HL-60 (cell line): ENCODE results near the gene FCHSD2.
"Not testable (repeated sequence)": the region's sequence is repeated elsewhere in the genome, so short reads cannot be mapped to it uniquely, and the experiment has no call there.

ENCODE experiments used
- DNase-seq, 2 experiments: peaks; one replicate each; pipeline ENCODE4 v3.0.0-alpha.2; 2010 to 2020; ENCODE audit warnings: low read depth in 1 of 2, low spot score in 1 of 2
- H3K27ac ChIP-seq: fragments of 250-450 bp; sonication (Bioruptor Pico); replicated peaks from 2 replicates; pipeline ENCODE4 v1.5.1; 2020; ENCODE audit warnings: mild to moderate bottlenecking, moderate library complexity
- H3K27me3 ChIP-seq: fragments of 250-450 bp; sonication (Bioruptor Pico); 2 replicates; pipeline ENCODE4 v1.5.1; 2021; ENCODE audit warnings: mild to moderate bottlenecking, moderate library complexity; ENCODE audit not compliant: insufficient read depth, poor library complexity, severe bottlenecking
- H3K4me3 ChIP-seq: replicated peaks from 2 replicates; pipeline ENCODE4 v1.5.1; 2011; ENCODE audit warnings: mild to moderate bottlenecking, control low read depth, low read length; ENCODE audit not compliant: insufficient read depth
- GABPA ChIP-seq: IDR thresholded peaks from 2 replicates; pipeline ENCODE4 v1.6.1; 2012; ENCODE audit warnings: low read depth
- POLR2AphosphoS5 ChIP-seq: IDR thresholded peaks from 2 replicates; pipeline ENCODE4 v1.6.1; 2012; ENCODE audit warnings: low read depth
- SPI1 ChIP-seq: IDR thresholded peaks from 2 replicates; pipeline ENCODE4 v1.6.1; 2012; ENCODE audit warnings: low read depth, mild to moderate bottlenecking, borderline replicate concordance
- TF ChIP-seq, protein P1 (sequence below): IDR thresholded peaks from one replicate; pipeline ENCODE4 v1.5.1; 2011; ENCODE audit warnings: low read length, control low read depth, inconsistent platforms; ENCODE audit not compliant: insufficient read depth
- TF ChIP-seq, protein P2 (sequence below): IDR thresholded peaks from 2 replicates; pipeline ENCODE4 v1.6.1; 2012; ENCODE audit warnings: low read depth; ENCODE audit not compliant: insufficient replicate concordance

The FCHSD2 gene

DNA sequence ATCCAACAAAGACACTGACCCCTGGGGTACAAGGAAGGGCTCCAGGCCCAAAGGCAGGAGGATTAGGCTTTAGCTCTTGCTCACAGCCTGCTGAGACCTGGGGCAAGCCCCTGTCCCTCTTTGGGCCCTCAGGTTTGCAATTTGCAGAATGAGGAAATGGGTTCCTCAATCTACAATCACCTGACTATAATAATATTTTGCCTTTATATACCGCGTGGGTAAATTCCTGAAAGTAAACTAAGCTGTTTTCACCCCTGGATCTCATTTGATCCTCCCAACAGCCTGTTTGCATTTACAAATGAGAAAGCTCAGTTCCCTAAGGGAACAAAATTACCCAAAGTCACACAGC, 349.1 kb downstream of the FCHSD2 start:
- Histone ChIP-seq H3K27me3 (no peaks in the 10 kb centered on the region), H3K27ac (peak overlapping the region; percentile 66), H3K4me3 (no peak overlapping the region)
- no peak for TF ChIP-seq GABPA
- peak; percentile 66; the same call in 1 of the 2 replicates for TF ChIP-seq SPI1
- DNase-seq = peak in 1 of 2 experiments; percentile 17

DNA sequence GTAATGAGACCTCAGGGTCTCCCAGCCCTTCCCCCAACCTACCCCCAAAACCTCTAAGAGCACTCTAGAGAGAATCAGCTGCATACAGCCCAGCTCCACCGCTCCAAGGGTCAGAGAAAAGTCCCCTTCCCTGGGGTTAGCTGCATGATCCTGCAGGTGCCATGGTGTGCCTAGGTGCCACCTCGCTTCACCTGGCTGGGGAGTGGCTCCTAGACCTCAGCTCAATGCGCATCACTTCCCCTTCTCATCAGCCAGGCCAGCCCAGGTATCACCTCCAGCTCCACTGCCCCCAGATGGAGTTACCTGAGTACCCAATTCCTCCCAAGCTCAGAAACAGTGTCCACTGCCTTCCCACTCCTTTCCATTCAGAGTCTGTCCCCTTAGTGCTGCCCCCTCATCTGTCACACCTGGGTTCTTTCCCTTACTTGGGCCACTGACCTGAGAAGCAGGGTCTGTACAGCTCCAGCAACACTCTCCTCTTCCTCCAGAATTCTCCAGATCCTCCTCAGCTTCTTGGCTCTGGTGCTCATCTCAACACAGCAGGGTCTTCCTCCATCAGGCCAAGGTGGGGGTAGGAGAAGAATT, 349.6 kb downstream of the FCHSD2 start:
- no peak for DNase-seq
- peak overlapping the region; percentile 66 for H3K27ac ChIP-seq
- H3K27me3 ChIP-seq = no peaks in the 10 kb centered on the region
- no peak for TF ChIP-seq GABPA
- TF ChIP-seq POLR2AphosphoS5 = no peak
- no peak for TF ChIP-seq SPI1
- TF ChIP-seq, protein P1, sequence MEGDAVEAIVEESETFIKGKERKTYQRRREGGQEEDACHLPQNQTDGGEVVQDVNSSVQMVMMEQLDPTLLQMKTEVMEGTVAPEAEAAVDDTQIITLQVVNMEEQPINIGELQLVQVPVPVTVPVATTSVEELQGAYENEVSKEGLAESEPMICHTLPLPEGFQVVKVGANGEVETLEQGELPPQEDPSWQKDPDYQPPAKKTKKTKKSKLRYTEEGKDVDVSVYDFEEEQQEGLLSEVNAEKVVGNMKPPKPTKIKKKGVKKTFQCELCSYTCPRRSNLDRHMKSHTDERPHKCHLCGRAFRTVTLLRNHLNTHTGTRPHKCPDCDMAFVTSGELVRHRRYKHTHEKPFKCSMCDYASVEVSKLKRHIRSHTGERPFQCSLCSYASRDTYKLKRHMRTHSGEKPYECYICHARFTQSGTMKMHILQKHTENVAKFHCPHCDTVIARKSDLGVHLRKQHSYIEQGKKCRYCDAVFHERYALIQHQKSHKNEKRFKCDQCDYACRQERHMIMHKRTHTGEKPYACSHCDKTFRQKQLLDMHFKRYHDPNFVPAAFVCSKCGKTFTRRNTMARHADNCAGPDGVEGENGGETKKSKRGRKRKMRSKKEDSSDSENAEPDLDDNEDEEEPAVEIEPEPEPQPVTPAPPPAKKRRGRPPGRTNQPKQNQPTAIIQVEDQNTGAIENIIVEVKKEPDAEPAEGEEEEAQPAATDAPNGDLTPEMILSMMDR = no peak
- no peak overlapping the region for H3K4me3 ChIP-seq

DNA sequence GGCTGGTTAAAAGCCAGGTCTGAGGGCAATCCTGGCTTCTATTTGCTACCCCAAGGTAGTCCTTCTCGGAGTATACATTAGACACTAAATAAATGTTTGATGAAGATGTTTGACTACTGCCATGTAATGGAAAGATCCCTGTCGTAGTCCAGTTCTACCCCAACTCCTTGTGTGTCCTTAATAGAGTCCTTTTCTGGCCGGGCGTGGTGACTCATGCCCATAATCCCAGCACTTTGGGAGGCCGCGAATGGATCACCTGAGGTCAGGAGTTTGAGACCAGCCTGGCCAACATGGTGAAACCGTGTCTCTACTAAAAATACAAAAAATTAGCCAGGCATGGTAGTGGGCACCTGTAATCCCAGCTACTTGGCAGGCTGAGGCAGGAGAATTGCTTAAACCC, 350.9 kb downstream of the FCHSD2 start:
- H3K4me3 ChIP-seq, DNase-seq, H3K27ac ChIP-seq, H3K27me3 ChIP-seq: not testable (repeated sequence)

DNA sequence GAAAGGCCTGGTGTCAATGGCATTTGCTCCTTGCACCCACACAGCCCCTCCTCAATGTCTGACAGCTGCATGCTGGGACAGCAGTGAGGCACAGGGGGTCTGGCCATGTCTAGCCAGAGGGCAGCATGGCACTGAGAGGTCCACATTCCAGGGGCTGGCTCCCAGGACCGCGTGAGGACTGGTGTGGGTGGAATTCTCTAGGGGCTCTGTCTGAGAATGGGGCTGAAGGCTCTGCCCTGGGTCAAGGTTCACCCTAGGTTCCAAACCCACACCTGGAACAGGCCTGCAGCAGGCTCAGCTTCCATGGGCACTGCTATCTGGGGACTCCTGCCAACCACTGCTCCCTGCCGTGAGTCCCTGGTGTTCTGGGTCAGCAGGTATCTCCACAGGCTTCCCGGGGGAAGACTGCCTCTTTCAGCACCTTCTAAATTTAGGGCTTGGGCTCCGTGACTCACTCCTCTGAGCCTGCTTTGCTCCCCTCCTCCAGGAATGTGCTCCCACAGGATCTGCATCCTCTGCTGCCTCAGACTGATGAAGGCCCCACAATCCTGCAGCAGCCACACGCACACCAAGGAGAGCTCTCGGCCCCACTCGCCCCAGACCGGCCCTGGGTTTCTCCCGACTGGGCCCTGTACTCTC, 352.5 kb downstream of the FCHSD2 start:
- TF ChIP-seq GABPA (no peak), SPI1 (no peak), POLR2AphosphoS5 (no peak)
- TF ChIP-seq, protein P2, sequence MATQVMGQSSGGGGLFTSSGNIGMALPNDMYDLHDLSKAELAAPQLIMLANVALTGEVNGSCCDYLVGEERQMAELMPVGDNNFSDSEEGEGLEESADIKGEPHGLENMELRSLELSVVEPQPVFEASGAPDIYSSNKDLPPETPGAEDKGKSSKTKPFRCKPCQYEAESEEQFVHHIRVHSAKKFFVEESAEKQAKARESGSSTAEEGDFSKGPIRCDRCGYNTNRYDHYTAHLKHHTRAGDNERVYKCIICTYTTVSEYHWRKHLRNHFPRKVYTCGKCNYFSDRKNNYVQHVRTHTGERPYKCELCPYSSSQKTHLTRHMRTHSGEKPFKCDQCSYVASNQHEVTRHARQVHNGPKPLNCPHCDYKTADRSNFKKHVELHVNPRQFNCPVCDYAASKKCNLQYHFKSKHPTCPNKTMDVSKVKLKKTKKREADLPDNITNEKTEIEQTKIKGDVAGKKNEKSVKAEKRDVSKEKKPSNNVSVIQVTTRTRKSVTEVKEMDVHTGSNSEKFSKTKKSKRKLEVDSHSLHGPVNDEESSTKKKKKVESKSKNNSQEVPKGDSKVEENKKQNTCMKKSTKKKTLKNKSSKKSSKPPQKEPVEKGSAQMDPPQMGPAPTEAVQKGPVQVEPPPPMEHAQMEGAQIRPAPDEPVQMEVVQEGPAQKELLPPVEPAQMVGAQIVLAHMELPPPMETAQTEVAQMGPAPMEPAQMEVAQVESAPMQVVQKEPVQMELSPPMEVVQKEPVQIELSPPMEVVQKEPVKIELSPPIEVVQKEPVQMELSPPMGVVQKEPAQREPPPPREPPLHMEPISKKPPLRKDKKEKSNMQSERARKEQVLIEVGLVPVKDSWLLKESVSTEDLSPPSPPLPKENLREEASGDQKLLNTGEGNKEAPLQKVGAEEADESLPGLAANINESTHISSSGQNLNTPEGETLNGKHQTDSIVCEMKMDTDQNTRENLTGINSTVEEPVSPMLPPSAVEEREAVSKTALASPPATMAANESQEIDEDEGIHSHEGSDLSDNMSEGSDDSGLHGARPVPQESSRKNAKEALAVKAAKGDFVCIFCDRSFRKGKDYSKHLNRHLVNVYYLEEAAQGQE = no peak
- TF ChIP-seq, protein P1 = no peak
- H3K27me3 ChIP-seq = no peaks in the 10 kb centered on the region
- no peak overlapping the region for H3K4me3 ChIP-seq
- no peak overlapping the region for H3K27ac ChIP-seq
- DNase-seq = no peak

DNA sequence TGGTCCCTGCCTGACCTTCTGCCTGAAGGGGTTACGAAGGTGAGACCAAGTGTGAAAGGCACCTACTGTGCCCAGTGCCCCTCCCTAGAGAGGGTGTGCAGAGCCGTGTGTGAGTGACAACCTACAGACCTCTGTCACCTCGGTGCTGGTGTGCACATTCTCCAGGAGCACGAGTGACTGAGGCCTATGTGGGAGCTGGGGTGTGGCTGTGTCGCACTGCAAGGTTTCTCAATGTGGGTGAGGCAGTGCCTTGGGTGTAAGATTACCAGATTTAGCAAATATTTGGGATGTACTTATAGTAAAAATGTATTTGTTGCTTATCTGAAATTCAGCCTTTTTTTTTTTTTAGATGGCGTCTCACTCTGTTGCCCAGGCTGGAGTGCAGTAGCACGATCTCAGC, 353.9 kb downstream of the FCHSD2 start:
- peak overlapping the region; percentile 78 for H3K27ac ChIP-seq
- no peak overlapping the region for H3K4me3 ChIP-seq
- H3K27me3 ChIP-seq = no peaks in the 10 kb centered on the region
- peak in 1 of 2 experiments; percentile 39 for DNase-seq
- TF ChIP-seq, protein P1 = no peak
- TF ChIP-seq POLR2AphosphoS5 (no peak), SPI1 (no peak), GABPA (no peak)
- TF ChIP-seq, protein P2 = no peak
